HG02678 (cell line): Measurements from ENCODE around the gene TXNRD2.
A peak's percentile ranks its signal among the peaks of the same experiment; 100 is the strongest.
"Not testable (repeated sequence)": the region's sequence is repeated elsewhere in the genome, so short reads cannot be mapped to it uniquely, and the experiment has no call there.

Experiments
- ATAC-seq: cut with Tn5 transposase; IDR thresholded peaks from one replicate; pipeline ENCODE4 v1.9.1; 2021; ENCODE audit warnings: mild to moderate bottlenecking, moderate library complexity; ENCODE audit not compliant: unreplicated experiment

The TXNRD2 gene

DNA sequence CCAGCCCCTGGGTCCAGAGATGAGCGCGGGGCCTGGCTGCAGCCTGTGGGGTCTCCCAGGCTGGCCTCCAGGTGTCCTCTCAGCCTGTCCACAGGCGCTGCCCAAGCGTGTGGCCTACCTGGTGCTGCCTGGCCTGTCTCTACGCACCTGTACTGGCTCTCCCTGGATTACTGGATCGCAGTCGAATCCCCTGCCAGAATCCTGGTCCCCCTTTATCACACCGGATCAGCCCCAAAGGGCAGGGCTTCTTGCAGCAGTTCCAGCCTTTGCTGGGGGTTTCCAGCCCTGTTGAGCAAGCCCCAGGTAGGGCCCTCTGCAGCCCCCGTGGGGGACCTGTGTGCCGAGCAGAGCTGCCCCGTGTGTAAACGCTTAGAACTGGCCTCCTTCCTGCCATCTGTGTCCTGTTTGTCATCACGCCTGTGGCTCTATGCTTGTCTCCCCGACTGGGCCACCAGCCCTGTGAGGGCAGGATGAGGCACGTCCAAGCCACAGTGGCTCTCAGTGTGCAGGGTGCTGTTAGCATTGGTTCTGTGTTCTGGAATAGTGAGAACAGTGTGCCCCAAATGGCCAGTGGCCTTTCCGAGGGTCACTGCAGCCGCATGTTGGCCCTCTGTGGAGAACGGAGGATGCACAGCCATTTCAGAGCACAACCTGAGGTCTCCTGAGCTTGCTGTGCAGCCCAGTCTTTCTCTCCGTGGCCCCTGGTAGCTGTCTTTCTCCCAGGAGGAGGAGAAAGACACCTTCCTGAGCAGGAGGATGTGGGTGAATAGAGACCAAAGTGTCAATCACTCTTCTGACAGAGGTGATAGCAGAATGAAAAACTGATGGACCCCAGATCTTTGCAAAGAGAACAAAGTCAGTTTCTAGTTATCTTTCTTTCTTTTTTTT lies 13.9 kb upstream of the TXNRD2 start:
- no peak for ATAC-seq

DNA sequence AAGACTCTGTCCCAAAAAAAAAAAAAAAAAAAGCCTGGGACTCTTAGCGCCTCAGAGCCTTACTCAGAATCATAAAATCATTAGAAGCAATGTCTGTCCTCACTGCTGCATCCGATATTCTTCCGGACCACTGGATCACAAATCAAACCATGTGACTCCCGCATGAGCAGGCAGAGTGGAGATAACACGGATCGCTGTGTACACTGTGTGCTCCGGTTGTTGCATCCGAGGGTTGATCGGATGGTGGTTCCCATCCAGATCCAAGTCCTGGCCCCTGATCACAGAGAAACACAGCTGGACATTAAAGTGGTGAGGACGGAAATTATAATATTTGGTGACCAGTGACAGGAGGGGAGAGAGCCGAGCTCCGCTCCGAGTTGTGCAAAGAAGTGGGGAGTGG lies 9.7 kb upstream of the TXNRD2 start:
- ATAC-seq, result no peak

DNA sequence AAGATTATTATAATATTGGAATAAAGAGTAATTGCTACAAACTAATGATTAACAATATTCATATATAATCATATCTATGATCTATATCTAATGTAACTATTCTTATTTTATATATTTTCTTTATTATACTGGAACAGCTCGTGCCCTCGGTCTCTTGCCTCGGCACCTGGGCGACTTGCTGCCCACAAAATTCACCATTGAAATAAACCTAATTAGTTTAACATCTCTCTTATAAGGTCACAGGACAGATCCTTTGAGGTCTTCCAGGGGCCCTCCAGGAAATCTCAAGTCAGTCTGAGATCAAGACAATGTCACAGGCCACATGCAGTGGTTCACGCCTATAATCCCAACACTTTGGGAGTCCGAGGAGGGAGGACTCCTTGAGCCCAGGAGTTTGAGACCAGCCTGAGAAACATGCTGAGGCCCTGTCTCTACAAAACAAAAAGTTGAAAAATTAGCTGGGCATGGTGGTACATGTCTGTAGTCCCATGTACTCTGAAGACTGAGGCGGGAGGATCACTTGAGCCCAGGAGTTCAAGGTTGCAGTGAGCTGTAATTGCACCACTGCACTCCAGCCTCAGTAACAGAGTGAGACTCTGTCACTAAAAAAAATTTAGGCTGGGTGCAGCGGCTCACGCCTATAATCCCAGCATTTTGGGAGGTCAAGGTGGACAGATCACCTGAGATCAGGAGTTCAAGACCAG lies 6.6 kb upstream of the TXNRD2 start:
- no peak for ATAC-seq

DNA sequence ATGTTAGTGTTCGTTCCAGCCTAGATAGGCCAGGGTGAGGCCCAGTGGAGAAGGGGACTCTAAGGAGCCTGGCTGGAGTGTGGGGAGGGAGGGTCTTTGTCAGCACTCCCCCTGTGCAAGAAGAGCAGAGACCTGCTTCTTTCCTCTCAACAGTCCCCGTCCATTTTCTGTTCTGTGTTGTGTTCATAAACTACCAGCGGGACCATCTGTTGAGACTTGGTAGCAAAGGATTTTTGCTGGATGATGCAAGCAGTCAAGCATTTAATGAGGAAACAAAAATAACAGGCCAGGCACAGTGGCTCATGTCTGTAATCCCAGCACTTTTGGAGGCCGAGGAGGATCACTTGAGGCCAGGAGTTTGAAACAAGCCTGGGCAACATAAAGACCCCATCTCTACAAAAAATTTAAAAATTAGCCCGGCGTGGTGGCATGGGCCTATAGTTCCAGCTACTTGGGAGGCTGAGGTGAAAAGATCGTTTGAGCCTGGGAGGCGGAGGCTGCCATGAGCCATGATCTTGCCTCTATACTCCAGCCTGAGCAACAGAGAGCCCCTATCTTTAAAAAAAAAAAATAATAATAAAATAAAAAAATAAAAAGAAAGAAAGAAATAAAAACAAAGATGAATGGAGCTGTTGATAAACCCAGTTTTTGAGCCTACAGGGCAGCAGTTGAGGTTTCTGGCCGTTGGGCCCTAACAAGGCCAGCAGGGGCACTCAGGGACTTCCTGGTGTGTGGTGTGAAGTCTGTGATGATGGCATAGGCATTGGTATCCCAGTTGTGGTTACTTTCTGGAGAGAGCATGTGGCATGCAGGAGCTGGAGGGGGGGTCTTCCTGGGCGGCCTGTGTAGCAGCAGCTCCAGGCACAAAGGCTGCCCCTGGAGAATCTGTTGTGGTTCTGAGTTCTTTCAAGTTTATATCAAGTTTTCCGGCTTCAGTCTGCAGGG lies 1.7 kb upstream of the TXNRD2 start:
- no peak for ATAC-seq

DNA sequence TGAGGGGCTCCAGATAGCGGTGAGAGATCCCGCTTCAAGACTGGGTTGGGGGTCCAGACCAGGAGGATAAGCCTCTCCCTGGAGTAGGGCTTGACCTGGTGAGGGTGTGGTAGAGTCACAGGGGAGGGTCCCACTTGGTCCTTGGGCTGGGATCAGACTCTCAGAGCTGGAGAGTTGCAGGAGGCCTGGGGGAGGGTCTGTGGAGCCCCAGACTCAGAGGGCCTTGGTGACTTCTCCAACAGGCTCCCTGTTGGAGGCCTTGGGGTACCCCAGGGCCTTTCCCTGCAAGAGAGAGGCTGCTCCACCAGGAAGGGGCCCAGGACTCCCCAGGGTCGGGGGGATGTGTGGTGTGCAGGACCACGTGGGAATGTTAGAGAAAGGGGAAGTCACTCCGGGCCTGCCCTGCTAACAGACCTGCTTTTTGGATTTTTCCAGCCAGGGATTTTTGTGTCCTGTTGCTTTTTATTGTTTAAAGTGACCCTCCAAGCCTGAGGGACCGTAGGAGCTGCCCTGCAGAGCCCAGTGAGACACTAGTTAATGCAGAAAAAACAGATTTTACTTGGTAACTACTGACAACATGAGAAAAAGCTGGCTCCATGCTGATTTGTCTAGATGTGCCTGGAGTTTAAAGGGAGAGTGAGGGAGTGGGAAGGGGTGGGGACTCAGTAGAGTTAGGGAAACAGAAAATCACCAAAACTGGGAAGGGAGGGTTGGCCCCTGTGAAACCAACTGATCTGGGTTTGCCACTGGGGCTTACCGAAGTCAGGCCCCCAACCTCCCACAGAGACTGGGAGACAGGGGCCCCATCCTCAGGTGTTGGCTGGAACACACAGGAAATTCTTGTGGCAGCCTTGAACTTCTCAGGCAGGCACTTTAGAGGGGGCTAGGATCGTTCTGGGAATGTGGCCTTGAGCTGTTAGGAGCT lies 801 bp upstream of the TXNRD2 start:
- ATAC-seq, result peak; percentile 29

DNA sequence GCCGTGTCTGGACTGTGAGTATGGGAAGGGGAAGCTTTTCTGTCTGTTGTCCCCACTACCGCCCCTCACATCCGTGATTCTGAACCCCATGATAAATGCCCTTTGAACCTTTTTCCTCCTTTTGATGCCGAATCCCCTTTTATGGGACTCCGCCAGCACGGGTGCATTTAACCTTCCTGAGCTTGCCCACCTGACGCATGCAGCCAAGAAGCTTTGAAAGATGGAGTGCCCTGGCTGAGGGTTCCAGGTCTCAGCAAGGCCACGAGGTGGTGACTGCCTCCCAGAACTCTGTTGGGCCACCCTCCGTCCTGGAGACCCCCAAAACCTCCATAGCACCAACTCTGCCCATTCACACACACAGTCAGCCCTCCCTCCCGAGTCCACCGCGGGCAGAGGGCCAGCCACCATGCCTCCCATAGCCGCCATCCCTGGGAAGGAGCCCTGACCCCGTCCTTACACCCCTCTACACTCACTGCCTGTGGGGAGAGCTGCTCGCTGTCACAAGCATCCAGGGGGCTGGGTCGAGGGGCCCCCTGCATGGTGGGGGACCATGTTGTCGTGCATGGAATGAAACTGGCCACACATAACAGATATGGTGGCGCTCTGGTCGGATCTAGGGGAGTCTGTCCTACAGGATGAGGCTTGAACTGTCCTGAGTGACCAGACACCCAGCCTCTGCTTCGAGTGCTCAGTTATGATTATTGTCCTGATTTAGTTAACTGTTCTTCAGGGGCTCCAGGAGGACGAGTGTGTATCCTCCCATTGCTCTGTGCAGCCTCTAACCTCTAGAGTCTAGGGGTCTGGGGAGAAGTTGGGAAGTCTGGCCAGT lies 868 bp downstream of the TXNRD2 start:
- no peak for ATAC-seq

DNA sequence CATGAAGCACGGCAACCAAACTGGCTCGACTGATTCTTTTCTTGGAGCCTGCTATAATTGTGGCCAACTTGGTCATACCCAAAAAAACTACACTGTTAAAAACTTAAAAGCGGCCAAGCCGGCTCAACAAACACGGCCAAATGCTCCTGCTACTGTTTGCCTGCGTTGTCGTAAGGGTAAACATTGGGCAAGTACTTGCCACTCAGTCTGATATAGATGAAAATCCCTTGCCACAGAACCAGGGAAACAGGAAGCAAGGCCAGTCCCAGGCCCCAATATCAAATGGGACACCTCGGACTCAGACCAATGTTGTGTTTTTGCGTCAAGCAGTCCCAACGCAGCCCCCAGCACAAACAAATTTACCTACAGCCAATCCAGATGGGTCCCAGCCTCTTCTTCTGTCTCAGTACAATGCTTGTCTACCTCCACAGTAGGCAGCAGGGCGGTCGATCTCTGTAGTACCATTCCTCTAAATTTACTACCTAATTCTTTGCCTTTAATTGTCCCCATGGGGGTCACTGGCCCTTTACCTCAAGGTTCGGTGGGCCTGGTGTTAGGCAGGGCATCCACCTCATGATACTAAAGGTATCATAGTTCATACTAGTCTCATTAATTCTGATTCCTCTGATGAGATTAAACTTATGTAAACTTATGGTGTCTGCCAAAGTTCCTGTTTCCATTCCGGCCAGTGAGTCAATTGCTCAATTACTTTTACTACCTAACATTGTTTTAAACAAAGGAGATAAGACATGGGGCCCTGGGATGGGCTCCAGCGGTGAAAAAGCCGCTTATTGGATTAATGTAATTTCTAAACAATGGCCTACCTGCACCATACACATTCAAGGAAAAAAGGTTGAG lies 3.8 kb downstream of the TXNRD2 start:
- no peak for ATAC-seq

DNA sequence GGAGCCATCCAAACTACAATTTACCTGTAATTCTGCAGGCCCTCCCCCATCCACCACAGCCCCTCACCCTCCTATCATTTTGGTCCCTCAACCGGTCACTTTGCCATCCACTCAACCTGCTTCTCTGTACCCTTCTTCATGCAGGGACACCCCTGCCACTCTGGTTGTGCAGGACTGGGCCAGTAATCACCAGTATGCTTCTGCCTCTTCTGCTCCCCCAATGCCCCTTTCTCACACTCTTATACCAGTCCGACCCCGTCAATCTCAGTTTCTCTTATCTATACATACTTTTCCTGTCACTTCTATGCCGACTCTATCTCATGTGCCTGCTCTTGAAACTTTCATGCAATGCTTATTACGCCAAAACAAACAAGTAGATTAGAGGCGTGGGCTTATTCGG lies 5.1 kb downstream of the TXNRD2 start:
- no peak for ATAC-seq

DNA sequence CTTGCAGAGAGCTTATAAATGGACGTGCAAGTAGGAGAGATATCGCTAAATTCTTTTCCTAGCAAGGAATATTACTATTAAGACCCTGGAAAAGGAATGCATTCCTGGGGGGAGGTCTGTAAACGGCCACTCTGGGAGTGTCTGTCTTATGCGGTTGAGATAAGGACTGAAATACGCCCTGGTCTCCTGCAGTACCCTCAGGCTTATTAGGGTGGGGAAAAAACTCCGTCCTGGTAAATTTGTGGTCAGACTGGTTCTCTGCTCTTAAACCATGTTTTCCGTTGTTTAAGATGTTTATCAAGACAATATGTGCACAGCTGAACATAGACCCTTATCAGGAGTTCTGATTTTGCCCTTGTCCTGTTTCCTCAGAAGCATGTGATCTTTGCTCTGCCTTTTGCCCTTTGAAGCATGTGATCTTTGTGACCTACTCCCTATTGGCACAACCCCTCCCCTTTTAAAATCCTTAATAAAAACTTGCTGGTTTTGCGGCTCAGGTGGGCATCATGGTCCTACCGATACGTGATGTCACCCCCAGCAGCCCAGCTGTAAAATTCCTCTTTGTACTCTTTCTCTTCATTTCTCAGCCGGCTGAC lies 6.4 kb downstream of the TXNRD2 start:
- ATAC-seq, result not testable (repeated sequence)

DNA sequence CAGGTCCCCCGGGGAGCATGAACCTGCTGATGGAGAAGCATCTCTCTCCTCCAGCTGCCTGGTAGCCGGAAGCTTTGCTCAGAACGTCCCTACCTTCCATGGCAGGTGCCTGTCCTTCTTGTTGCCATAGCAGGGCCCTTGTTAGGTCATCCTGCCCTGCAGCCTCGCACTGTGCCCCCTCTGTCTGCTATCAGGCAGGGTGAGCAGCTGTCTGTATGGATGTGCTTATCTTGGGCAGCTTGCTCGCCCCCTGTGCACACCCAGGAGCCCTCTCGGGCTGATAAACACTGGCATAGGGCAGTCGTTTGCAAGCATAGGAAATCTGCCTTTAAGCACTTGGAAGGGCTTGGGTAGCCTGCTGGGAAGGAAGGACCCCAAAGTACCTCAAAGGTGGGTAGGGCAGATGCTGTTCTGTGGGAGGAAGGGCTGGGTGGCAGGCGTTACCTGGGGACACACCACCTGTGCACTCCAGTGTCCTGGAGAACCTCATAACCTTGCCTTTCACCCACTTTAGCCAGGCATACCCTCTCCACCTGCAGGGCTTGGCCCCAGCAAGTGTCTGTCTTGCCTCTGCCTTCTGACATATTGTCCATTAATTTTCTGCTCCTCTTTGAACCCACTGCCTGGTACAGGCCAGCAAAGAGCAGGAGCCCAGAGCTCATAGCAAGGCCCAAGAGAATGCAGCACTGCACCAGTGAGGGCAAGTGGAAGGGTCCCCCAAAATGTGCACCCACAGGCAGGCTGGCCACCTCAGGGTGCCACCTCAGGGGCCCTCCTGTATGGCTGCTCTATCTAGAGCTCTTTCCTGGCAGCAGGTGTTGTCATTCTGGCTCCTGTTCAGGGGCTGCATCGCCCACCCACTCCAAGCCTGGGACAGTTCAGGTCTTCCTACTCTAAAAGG lies 8.0 kb downstream of the TXNRD2 start:
- ATAC-seq, result no peak

DNA sequence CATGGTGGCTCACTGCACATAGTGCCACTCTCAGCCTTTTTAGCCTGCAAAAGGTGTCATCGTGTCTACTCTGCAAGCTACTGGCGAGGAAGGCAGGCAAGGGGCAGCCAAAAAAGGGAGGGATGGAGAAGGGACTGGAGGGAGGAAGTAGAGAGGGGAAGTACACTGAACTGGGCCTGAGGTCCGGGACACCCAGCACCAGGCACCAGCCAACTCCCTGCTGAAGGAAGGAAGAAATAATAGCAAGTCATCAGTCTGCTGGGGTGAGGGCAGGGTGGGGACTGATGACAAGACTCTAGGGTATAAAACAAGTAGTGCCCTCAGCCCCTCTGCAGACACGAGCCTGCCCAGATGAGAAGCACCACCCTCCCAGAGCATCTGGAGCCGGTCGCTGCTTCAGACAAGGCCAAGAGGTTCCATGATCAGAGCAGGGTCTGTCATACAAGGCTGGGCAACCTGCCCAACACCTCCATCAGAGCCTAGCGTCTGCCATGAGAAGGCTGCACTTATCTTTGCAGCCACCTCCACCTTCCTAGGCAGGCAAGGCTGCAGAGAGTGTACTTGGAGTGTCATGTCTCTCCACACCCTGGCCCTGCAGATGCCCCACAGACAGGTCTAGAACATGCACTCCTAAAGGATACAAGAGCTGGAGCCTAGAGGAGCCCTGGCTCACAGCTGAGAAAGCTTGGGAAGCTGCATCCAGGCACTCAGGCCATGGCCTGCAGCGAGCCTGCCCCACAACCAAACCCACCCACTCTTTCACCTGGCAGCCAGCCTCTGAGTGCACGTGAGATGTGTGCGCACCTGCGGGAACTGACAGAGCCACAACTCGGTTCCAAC lies 9.0 kb downstream of the TXNRD2 start:
- no peak for ATAC-seq

DNA sequence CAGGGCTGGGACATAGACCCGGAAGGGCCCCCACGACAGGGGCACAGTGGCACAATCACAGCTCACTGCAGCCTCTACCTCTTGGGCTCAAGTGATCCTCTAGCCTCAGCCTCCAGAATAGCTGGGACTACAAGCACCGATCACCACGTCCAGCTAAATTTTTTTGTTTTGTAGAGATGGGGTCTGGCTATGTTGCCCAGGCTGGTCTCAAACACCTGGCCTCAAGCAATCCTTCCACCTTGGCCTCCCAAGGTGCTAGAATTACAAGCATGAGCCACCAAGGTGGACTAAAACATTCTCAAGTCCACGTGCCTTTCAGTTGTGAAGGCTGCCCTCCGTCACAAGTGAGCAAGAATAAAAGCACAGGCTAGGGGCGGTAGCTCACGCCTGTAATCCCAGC lies 10.1 kb downstream of the TXNRD2 start:
- ATAC-seq, result no peak

DNA sequence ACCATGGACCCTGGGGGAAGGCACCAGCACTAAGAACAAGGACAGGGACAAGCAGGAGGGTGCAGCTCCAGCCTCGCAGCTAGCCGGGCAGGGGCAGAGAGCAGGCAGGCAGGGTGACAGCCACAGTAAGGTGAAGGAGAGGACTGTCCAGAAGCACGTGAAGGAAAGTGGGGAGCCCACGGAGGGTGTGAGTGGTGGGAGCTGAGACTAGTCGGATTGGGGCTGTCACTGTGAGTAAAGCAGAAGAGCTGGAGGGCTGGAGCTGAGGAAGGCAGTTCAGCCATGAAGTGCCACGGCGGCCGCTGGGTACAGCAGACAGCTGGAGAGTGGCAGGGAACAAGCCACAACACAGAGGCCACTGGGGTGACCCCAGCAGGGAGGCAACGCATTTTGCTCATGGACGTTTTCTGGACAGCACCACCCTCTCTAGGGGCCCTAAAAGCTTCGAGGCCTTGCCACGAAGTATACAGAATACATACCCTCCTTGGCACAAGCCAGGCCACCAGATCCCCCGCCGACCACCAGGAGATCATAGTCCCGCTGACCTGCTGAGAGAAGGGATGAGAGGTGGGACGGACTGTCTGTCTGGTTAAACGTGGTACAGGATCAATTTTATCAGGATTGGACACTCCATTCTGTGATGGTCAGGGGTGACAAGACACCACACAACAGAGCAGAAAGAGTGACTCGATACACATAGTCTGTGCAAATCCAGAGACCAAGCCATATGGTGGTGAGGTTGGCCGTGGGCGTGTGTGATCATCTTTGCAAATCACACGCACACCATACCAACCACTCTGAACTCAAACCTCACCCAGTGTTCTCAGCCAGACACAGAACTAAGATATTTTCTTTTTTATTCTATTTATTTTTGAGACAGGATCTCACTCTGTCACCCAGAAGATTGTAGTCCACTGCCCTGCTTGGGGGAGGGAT lies 10.8 kb downstream of the TXNRD2 start:
- ATAC-seq, result no peak

DNA sequence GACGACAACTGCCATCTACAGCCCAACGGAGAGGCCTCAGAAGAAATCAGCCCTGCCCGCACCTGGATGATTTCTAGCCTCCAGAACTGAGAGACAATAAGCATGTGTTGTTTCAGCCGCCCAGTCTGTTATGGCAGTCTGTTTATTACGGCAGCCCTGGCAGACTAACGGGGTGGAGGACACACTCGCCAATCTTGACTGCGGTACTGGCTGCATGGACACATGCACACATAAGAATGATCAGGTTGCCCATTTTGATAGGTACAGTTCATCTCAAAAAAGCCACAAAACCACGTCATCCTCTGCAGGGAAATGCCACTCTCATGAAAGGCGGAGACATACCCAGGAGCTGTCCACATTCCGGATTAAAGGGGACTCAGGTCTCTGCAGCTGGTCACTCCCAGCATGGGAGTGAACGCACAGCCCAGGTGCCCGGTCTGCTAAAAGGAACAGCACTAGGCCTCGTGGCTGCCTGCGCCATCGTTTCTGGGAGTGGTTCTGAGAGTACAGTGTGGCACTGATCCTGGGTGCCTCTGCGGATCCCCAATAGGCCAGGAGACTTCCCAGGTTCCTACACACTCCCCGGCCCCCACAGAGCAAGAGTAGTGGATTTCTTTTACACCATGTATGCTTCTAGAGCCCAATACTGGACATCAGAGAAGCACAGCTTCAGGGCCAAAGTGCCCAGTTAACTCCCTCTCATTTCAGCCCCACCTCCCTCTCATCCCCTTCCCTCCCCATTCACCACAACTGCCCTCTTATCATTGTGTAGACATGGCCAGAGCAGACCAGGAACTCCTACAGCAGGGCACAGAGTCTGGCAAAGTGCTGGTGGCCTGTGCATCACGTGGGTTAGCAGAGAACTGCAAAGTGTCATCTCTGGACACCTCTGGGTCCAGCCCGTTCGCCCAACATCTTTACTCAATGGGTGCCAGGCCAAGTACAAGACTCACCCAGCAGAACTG lies 11.8 kb downstream of the TXNRD2 start:
- ATAC-seq, result no peak
